Activated CD4-positive, alpha-beta T cell treated with anti-CD3 and anti-CD28 coated beads, Interleukin-2, Interleukin-6, amounts not matched to agents 100 ng/mL and 50 ng/mL, durations not matched to agents 16 hours and 8 hours (primary cell): ENCODE measurements around the gene MEX3A.
"Not testable (repeated sequence)": the region's sequence is repeated elsewhere in the genome, so short reads cannot be mapped to it uniquely, and the experiment has no call there.

Experiments used
- DNase-seq: peaks from one replicate; pipeline ENCODE4 v3.0.0-alpha.2; 2020

MEX3A gene

DNA sequence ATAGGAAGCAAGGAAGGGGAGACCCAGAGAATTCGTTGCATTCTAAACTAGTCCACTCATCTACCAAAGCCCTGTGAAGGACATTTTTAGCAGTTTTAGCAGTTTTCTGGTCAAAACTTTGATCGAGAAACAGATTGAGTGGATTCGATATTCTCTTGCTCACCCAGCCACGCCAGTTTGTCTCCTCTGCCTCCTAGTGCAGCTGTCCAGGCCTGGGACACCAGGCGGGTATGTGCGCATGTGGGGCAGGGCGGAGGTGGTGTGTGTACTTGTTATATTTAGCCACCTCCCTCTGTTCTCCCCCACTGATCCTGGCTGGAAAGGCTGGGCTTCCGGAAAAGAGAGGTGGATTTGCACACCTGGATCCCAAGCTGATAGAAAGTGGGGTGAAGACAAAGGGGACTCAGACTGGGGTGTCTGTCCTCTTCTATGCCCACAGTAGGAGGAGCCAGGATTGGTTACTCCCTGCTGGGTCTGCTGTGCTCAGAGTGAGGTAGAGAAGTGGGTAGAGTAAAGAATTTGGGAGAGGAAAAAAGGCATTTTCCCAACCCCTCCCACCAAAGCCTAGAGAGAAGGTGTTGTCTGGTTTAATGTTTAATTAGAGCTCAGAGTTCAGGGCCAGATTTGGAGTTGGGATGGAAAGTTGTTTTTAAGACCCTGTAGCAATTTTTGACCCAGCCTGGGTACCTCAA lies 36.1 kb upstream of the MEX3A start:
- no peak for DNase-seq

DNA sequence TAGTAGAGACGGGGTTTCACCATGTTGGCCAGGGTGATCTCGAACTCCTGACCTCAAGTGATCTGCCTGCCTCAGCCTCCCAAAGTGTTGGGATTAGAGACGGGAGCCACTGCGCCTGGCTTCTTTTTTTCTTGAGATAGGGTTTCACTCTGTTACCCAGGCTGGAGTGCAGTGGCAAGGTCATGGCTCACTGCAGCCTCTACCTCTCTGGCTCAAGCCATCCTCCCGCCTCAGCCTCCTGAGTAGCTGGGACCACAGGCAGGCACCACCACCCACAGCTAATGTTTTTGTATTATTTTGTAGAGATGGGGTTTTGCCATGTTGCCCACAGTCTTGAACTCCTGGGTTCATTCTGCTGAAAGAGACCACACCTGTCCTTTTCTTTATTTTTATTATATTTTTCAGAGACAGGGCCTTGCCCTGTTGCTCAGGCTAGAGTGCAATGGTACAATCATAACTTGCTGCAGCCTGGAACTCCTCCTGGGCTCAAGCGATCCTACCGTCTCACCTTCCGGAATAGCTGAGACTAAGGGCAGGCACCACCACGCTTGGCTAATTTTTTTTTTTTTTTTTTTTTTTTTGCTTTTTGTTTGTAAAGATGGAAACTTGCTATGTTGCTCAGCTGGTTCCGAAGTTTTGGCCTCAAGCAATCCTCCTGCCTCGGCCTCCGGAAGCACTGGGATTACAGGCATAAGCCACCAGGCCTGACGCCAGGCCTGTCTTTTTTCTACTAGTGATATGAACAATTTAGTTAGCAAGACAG lies 35.3 kb upstream of the MEX3A start:
- DNase-seq = no peak

DNA sequence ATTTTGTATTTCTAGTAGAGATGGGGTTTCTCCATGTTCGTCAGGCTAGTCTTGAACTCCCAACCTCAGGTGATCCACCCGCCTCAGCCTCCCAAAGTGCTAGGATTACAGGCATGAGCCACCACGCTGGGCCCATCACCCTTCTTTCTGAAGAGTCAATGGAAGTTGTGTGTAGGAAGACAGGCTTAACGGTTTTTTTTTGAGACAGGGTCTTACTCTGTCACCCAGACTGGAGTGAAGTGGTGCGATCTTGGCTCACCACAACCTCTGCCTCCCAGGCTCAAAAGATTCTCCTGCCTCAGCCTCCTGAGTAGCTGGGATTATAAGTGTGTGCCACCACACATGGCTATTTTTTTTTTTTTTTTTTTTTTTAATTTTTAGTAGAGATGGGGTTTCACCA lies 34.5 kb upstream of the MEX3A start:
- not testable (repeated sequence) for DNase-seq

DNA sequence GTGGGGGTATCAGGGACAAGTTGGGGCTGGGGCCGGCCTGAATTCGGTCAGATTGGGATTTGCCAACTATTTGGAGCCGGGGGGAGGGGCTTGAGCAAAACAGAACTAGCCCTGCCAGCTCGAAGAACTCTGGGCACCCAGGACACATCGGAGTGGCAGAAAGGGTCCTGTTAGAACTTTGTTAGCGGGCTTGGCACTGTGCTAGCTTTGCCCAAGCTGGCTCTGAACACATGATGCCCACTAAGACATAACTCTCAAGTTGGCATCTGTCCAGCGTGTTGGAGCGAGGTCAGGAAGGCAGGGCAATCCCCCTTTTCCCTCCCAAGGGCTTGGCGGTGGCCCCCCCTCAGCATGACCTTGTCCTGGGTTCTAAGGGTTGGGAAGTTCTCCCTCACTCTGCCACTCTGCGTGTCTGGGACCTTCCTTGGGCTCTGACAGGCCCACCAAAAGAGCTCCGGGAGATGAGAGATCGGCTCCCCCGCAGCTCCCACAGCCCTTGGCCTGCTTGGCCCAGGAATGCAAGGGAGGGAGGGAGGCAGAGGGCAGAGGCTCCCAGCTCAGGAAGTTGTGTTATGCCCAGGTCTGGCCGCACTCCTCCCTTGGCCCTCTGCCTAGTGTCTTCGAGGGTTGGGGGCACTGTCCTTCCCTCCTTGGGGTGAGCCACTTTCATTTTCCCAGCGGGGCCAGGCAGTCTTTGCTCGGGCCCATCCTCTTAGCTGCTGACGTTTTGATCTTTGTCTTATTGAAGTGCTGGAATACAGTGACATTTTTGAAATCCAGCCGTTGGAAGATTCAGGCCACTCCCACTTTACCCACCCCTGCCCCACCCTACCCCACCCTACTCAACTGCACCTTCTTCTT lies 33.5 kb upstream of the MEX3A start:
- DNase-seq = no peak

DNA sequence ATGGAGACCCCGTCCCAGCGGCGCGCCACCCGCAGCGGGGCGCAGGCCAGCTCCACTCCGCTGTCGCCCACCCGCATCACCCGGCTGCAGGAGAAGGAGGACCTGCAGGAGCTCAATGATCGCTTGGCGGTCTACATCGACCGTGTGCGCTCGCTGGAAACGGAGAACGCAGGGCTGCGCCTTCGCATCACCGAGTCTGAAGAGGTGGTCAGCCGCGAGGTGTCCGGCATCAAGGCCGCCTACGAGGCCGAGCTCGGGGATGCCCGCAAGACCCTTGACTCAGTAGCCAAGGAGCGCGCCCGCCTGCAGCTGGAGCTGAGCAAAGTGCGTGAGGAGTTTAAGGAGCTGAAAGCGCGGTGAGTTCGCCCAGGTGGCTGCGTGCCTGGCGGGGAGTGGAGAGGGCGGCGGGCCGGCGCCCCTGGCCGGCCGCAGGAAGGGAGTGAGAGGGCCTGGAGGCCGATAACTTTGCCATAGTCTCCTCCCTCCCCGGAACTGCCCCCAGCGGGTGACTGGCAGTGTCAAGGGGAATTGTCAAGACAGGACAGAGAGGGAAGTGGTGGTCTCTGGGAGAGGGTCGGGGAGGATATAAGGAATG lies 32.8 kb upstream of the MEX3A start:
- DNase-seq = no peak

DNA sequence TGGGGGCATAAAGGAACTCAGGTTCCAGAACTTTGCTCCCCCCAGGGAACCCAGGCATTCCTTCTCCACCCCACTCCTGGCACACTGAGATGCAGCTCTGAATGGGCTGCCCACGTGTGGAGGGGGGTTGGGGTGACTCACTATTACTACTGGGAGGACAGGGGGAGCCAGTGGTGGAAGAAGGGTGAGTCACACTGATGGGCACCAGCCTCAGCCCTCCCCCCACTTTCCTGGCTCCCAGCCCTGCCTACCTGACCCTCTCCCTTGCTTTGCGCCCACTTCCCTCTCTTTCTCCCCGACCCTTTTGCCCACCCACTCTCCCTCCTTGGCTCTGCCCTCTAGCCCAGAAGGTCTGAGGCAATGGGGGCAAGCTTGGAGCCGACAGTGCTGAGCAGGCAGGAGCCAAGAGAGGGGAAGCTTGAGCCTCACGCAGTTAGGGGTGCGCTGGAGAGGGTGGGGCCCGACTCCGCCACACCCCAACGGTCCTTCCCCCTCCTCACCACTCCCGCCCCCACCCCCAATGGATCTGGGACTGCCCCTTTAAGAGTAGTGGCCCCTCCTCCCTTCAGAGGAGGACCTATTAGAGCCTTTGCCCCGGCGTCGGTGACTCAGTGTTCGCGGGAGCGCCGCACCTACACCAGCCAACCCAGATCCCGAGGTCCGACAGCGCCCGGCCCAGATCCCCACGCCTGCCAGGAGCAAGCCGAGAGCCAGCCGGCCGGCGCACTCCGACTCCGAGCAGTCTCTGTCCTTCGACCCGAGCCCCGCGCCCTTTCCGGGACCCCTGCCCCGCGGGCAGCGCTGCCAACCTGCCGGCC lies 32.0 kb upstream of the MEX3A start, which contains the start of gene LMNA:
Gene LMNA, plus strand, starts transcription at position 611 of the 818 bp plus-strand sequence. CDS start 208 bp downstream, outside the sequence.
- DNase-seq = peak; percentile 93

DNA sequence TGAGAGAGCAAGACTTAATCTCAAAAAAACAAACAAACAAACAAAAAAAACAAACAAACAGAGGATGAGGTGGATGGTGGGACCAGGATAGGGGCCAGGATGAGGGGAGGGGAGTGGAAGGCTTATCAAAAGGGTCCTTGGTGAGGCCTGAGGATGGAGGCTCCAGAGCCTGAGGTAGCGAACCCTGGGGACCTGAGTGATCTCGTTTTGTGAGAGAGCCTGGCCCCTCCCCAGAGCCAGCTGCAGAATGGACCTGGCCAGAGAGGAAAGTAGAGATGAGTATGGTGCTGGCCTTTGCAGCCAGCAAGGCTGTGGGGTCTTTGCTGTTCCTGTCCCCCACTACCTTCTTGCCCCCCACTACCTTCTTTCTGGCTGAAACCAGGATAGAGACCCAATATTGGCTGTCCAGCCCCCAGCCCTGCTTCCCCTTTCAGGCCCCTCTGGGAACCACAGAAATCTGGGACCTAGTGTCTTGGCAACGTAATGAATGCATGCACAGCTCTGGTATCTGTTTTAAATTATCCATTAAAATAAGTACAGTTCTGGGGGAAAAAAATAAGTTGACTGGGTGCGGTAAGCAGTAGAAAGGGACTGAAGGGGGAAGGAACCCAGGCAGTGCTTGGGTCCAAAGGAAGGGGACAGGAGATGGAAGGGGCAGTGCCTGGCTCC lies 31.2 kb upstream of the MEX3A start:
- DNase-seq = no peak

DNA sequence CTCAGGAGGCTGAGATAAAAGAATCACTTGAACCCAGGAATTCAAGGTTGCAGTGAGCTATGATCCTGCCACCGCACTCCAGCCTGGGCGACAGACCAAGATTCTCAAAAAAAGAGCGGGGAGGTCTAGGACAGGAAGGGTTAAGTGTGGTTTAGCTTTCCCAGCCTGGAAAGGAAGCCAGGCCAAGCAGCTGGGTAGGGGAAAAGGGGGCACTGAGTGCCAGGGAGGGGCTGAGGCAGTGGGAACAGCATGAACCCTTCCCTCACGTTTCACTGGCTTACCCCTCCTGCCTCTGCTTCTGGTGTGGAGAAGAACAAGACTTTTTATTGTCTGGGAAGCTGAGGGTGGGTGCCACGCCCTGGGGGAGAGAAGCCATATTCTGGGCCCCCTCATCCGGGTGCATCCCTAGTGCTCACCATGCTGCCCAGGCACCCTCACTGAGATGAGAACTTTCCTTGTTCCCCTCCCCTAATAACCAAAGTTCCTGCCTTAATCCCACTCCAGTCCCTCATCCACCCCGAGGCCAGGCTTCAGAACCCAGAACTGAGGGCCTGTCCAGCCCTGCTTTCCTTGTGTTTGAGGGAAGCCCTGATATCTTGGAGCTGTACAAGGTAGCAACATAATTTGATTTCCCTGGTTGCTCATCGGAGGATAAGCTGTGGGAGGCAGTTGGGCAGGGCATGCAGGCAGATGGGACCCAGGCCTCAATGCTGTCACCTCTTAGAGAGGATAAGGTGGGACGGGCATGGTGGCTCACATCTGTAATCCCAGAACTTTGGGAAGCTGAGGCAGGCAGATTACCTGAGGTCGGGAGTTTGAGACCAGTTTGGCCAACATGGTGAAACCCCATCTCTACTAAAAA lies 30.2 kb upstream of the MEX3A start:
- DNase-seq = no peak

DNA sequence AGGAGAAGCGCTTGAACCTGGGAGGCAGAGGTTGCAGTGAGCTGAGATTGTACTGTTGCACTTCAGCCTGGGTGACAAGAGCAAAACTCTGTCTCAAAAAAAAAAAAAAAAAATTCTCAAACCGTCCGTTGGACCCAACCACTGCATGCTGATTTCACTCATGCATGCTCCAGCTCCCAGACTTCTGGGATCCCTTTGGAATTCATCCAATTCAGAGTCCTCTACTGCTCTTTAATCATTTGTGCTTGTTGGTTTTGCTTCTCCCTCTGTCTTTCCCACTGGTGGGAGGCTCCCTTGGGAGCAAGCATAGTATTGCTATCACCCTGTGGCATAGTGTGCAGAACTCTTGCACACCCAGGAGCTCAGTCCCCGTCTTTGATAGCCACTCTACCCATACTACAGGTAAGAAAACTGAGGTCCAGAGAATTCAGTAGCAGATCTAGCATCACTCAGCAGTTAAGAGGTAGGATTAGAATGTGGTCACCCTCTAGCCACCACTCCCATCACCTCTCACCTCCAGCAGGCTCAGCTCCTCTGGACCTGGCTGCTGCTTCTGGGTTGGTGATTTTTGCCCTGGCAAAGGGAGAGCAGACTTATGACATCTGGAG lies 29.2 kb upstream of the MEX3A start:
- DNase-seq = no peak

DNA sequence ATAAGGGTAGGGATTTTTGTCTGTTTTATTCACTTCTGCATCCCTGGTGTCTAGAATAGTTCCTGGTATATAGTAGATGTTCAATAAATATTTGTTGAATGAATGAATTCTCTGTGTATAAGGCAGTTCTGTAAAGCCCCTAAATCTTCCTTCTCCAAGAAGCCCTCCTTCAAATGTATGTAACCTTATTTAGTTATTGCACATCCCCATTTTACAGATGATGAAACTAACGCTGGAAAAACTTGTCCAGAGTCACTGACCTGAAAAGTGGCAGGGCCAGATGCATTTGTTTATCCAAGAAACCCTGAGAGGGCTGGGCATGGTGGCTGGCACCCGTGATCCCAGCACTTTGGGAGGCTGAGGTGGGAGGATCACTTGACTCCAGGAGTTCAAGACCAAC lies 28.0 kb upstream of the MEX3A start:
- no peak for DNase-seq

DNA sequence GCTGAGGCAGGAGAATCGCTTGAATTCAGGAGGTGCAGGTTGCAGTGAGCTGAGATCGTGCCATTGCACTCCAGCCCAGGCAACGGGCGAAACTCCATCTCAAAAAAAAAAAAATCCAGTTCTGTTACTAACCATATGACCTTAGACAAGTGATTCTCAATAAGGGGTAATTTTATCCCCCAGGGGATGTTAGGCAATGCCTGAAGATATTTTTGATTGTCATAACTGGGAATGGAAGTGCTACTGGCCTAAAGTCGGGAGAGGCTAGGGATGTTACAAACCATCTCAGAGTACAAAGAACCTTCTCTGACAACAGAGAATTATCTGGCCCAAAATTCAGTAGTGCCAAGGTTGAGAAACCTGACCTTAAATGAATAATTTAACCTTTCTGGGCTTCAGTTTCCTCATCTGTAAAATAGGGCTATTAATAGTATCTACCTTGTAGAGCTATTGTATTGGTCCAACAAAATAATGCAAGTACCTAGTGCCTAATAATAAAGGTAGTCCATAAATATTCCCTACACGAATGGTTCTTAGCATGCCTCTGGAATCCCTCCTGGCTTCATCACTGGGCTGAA lies 26.5 kb upstream of the MEX3A start:
- DNase-seq = no peak

DNA sequence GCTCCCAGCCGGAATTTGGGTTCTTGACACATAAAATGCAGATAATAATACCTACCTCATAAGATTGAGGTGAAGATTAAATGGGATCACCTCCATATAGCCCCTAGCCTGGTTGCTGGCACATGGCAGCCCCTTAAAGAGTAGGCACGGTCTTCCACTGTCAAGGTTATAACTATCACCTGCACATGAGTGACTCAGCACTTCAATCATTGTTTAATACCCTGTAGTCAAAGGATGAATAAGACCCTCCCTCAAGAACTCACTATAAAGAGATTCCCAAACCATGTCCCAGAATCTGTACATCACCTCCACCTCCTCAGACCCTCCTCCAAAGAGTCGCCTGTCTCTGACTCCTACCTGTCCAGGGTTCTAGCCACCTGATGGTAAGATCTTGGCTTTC lies 25.8 kb upstream of the MEX3A start:
- DNase-seq = no peak

DNA sequence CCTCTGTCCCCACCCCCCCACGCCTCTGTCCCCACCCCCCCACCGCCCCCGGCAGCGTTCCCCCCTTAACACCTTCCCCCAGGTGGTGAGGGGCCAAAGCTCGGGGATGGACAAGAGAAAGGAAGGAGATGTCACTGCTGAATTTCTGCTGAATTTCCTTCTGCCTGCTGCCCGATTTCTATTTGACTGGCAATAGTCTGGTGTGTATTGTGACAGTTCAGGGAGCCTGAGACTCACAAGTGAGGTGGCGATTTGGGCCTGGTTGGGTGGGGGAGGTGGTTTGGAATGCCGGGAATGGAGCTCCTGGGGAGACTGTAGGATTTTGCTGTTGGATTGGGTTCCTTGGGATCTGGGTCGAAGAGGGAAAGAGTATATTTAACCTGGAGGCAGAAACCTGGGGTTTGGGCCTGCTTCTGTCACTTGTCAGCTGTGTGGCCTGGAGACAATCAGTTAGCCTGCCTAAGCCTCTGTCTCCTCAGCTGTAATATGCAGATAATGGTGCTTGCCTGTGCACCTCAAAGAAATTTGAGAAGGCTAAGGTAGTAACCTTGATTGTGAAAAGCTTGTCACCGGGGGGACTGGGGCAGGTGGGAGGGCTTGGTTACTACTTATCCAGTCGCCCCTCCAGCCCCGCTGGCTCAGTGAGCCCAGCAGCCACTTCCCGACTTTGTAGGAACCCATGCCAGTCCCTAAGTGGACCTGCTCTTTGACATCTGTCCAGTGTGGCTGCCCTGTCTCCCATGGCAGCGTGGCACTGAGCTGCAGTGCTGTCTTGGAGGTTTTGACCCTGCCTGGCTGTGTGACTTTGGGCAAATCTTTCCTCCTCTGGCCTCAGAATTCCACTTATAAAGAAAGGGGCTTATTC lies 24.6 kb upstream of the MEX3A start:
- DNase-seq = no peak

DNA sequence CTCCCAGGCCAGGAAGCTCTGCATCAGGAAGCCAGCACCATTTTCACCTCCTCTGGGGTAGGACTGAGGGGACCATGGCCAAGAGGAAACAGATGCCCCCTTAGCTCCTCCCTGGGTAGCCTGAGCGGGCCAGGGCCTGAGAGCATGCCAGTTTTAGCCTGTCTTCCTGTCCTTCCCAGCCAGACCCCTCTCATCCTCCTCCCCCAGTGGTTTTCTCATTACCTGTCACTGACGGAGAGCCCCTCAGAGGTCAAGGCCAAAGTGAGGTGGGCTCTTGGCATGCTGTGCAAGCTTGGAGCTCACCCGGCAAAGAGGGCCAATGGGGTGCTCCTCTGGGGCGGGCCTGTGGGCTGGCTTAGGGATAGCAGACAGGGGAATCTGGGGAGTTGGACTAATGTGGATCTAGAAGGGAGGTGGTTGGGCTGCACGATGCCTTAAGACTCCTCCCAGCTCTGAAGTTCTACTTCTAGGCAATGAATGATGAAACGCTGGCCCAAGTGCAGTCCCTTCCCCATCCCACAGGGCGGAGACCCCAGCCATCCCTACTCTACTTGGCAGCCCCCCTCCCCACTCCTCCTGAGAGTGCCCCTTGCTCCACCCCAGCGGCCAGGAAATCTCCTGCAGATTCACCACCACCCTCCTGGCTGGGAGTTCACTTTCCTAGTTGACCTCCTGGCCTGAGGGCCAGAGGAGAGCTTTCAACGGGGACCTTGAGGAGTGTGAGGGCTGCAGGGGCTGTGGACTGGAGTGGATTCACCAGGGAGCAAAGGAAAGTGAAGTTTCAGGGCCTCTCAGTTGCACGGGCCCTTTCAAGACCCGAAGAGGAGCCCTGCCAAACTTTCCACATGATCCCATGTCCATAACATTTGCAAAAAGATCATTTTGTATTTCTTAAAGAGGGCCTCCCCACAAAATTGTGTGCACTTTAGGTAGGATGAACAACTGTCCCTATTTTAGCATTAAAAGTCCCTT lies 22.9 kb upstream of the MEX3A start:
- DNase-seq = no peak

DNA sequence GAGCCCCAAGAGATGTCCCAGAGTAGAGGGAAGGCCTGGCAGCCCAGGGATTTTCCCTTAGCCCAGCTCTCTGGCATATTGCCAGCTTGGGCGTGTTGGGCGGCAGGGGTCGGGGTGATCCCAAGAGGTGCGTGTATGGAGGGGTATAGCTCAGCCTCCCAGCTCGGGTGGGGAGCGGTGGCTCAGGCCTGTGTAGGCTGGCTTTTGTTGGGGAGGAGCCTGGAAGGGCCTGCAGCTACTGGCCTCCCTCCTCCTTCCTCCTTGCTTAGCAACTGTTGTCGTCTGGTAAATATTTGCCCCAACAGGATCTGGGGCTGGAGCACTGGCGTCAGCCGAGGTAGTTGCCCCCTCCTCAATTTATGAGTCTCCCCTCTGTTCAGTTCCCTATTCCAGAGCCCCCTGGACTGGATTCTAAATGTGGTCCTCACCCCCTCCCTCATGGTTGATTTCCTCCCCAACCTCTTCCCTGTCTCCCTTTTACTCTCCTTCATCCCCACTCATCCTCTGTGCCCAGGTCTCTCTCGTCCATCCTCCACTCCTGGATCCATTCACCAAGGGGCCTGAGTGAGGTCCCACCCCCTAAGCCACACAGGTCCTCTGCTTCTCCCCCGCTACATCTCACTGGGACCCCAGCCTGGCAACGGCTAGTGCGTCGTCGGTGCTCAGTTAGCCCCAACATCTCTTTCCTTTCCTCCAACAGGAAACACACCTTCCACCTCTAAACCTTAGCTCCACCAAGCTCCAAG lies 22.0 kb upstream of the MEX3A start:
- DNase-seq = peak; percentile 68

DNA sequence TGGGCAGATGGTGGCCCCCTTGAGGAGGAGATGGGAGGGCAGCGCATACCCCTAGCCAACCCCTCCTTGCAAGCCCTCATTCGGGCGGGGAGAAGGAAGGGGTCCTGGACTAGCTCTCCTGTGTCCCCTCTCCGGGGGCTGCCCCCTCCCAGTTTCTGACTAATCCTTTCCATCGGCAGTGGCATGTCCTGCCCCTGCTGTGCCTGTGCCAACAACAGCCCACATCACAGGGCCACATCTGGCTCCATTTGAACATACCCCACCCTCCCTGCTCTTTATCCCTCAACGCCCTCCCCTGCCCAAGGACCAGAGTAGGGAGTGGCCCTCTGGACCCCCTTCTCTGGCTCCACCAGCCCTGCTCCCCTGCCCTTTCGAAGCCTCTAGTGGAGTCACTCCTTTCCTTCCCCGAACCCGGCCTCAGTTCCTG lies 21.3 kb upstream of the MEX3A start:
- DNase-seq = peak; percentile 49
